Measurements from ENCODE around the gene RPS15A.
"Not testable (repeated sequence)": the region's sequence is repeated elsewhere in the genome, so short reads cannot be mapped to it uniquely, and the experiment has no call there.

The RPS15A gene

DNA sequence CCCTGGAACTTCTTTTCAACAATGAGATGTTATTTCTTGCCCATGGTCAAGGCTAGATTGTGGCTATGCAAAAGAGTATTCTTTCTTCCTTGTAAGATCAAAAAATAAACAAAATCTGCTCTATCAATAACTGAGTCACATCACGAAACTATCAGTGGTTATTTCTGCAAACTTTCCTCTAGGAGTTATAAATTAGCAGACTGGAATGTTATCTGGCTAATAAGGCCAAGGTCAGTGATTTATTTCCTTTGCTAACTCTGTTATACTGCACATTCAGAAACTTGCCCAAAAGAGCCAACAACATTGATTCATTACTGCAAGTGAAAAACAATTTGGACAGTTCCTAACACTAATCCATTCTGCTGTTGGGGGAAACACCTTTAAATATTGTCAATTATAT is 6.2 kb upstream of the RPS15A start:
- no peak for DNase-seq

- no peak for DNase-seq
These were observed 2.8 kb upstream of the RPS15A start for GRCh38 chr16:18792836-18793433.

DNA sequence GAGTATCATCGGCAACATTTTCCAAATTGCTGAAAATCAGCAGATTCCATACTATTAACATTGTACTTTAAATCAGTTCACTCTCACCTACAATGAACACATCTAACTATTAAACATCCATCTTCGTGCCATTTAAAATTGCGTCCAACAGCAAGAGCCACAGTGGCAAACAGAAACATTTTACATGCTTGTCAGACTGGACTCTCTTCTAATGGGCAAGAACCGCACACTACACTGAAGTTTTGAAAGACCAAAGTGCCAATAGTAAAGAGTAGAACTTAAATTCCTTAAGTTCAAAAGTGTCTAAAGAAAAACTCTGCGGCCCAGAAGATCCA is 652 bp downstream of the RPS15A start:
- no peak for DNase-seq

DNA sequence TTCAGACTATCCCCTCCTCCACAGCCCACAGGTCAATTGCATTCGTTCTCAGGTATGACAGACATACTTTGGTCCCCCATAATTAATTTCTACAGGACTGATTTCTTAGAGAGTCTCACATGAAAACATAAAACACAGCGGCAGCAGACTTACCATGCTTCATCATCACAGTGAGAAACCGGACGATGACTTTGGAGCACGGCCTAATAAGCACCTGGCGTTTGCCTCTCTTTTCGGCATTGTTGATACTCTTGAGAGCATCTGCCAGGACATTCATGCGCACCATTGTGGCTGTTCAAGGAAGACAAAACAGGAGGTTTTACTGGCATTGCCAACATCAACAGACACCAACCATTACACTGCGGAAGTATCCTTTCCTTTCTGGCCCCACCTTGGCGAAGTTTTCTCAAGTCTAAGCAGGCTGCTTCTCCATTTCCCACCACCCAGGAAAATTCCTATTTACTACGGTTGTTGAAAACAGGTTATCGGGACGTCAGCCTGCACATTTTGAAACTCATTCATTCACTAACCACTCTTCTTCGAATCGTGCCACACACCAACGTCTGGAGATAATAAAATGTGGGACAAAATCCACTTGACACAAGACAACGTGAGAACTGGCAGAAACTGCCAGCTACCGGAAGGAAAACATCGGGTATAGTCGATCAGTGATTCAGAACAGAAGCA is 1.2 kb downstream of the RPS15A start:
- DNase-seq, result no peak

DNA sequence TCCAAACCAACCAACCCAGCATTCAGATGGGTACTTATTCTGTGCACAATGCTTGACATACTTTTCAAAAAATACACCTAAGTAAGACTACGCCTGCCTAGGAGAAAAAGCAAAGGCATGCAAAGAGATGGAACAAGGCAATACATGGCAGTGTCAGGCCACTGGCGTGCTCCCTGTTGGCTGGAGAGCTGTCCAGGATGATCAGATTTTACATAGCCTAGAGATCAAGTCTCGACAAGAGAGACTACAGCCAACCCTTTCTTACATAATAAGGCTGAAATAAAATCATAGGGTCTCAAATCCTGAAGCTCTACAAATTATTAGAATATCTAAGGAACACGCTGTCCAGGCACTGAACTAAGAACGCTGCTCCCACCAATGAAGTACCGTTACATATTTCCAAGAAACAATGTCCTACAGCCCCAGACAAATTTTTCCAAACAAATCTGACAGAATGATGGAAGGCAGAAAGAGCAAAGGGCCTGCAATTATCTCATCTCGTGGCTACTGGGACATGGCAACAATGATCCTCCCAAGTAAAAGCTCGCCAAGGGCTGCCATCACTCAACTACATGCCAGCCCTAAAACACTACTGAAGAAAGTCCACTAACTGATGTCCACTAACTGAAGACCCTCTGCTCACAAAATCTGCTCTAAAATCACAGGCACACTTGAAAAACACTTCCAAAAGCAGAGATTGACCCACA is 5.1 kb downstream of the RPS15A start:
- DNase-seq, result no peak

GRCh38 chr16:18783430-18784341 is 6.4 kb downstream of the RPS15A start:
- no peak for DNase-seq

DNA sequence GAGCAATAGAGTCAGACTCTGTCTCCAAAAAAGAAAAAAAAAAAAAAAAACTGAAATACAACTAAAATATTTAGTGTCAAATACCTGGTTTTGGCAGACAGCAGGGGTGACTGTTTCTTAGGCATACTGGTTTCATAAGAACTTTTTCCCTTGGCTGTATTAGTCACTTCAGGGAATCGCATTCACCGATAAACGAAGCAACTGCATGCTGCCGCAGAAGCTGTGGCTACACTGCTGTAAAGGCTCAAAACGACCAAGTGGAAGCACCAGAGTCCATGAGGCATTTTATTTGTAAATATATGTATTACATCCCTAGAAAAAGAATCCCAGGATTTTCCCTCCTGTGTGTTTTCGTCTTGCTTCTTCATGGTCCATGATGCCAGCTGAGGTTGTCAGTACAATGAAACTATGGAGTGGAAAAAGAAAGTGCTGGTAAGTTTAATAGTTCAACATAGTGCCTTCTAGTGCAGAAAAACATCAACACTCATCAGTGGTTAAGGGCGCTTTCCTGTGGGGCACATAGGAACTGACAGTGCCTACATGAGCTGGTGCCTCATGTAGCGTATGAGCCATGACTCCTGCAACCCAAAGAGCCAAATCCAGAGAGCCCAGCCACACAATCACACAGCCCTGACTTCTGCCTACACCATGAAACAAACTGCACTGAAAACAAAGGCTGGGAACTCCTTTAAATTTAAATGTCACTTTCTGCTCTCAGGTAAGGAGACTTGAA is 7.3 kb downstream of the RPS15A start:
- no peak for DNase-seq

GRCh38 chr16:18781232-18781631 is 8.9 kb downstream of the RPS15A start:
- DNase-seq, result not testable (repeated sequence)

DNA sequence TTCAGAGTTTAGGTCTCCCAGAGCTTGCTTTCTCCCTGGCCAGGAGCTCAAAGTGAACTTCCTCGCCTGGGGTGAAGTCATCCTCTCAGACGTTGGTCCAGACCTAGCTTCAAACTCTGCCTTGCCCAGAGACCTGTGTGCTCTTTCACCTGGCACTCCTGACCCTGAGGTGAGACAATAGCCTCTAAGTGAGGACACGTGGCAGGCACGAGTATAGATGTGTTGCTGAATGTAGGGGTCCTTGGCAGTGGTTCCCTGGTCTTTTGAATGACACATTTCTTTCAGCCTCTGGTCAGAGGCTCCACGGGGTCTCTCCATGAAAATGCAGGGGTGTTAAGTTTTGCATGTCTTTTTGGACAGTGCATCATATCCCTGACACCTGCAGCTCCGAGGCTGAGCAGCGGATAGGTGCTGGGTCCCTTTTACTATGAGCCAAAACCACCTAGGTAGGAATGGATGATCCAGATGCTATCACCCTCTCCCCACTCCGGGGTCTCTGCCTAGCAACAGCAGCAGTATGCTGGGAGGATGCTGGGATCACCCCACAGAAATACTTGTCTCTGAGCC is 9.6 kb downstream of the RPS15A start:
- not testable (repeated sequence) for DNase-seq

DNA sequence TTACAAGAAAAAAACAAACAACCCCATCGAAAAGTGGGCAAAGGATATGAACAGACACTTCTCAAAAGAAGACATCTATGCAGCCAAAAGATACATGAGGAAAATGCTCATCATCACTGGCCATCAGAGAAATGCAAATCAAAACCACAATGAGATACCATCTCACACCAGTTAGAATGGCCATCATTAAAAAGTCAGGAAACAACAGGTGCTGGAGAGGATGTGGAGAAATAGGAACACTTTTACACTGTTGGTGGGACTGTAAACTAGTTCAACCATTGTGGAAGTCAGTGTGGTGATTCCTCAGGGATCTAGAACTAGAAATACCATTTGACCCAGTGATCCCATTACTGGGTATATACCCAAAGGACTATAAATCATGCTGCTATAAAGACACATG is 12.5 kb downstream of the RPS15A start:
- not testable (repeated sequence) for DNase-seq

- DNase-seq, result not testable (repeated sequence)
These were observed 13.8 kb downstream of the RPS15A start for GRCh38 chr16:18776334-18776733.

DNA sequence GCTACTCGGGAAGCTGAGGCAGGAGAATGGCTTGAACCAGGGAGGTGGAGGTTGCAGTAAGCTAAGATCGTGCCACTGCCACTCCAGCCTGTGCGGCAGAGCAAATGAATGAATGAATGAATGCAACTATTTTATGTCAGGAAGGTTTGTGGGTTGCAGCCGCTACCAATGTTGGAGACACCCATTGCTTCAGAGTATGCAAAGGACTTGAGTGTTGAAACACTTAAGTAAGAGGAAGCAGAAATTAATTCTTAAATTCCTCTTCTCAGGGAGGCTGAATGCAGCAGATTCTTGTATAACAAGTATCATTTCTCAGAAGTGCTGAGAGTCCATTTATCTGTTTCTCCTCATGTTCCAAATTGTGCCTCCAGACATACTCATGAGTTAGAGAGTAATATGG is 15.5 kb downstream of the RPS15A start:
- not testable (repeated sequence) for DNase-seq

GRCh38 chr16:18772171-18772570 is 18.0 kb downstream of the RPS15A start:
- not testable (repeated sequence) for DNase-seq

DNA sequence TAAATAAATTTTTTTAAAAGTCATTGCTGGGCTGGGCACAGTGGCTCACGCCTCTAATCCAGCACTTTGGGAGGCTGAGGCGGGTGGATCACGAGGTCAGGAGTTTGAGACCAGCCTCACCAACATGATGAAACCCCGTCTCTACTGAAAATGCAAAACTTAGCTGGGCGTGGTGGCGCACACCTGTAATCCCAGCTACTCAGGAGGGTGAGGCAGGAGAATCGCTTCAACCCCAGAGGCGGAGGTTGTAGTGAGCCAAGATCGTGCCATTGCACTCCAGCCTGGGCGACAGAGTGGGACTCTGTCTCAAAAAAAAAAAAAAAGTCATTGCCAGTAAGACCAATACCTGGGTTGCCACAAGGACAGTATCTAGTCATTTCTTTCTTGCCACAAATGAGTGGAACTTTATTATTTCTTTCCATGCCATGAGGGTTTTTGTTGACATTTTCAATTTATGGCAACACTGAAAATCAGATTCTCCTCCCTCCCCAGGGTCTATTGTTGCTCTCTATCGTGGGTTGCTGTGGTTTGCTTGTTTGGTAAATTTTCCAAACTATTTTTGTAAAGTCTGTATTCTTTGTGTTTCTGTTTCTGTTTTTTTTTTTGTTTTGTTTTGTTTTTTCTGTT is 19.7 kb downstream of the RPS15A start:
- DNase-seq, result not testable (repeated sequence)

DNA sequence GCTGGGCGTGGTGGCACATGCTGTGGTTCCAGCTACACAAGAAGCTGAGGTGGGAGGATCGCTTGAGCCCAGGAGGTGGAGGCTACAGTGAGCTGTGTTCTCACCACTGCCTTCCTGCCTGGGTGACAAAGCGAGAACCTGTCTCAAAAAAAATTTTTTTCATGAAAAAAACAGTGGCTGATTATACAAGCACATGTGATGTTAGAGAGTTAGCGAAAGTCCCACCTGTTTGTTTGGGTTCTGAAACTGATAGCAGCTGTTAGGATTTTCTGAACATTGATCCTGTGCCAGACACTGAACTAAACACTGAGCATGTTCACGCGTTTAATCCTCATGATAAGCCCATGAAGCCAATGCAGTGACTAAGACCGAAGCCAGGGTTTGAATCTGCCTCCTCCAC is 22.9 kb downstream of the RPS15A start:
- not testable (repeated sequence) for DNase-seq

DNA sequence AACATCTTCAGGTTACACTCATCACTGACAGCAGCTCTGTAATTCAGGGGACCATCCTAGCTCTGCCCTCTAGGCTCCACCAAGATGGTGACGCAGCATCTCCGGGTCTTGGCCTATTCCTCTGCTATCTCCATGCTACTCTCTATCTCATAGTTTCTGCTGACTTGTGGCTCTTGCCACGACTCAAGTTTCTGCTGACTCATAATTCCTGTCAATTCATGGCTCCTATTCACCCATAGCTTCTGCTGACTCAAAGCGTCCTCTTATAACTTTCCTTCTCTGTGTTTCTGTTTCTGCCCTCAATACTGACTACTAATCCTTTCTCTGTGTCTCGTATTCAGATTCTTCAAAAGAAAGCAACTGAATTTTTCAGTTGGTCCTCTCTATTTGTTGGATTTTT is 27.4 kb downstream of the RPS15A start:
- DNase-seq, result not testable (repeated sequence)

DNA sequence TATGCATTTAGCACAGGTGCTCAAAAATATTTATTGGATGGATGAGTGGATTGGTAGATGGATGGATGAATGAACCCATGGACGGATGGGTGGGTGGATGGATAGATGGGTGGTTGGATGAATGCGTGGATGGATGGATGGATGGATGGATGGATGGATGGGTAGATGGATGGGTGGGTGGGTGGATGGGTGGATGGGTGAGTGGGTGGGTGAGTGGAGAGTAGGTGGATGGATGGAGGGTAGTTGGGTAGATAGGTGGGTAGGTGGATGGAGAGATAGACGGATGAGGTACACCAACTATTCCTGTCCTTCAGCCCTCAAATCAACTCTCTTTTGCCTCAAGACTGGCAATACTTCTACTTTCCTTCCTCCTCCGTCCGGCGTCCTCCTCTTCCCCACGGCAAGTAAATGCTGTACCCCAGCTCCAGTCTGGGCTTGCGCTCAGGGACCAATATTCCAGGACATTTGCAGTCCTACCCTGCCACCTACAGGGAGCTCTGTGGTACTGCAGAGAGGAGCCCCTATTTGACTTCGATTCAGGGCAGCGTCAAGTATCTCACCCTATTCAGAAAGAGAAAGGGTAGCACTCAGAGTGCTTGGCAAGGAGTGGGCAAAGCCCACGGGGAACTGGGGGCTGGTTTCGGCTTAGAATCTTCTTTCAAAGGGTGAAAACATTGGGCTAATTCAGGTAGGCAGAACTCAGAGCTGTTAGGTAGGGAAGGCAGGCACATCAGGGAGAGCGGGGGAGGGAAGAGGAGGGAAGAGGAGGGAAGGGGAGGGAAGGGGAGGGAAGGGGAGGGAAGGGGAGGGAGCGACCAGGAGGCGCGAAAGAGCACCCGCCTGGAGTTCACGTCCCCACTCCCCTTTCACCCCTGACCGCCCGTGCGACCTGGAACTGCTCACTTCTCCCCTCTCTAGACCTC is 30.3 kb downstream of the RPS15A start:
- DNase-seq, result not testable (repeated sequence)

GRCh38 chr16:18757960-18758660 is 32.0 kb downstream of the RPS15A start:
- not testable (repeated sequence) for DNase-seq

- not testable (repeated sequence) for DNase-seq
These were observed 33.5 kb downstream of the RPS15A start for GRCh38 chr16:18756639-18757038.

- DNase-seq, result not testable (repeated sequence)
These were observed 47.3 kb downstream of the RPS15A start for GRCh38 chr16:18742870-18743269.
